HG03432 (cell line): ENCODE measurements around the gene NT5C1B.

ENCODE experiments used
- ATAC-seq: cut with Tn5 transposase; IDR thresholded peaks from one replicate; pipeline ENCODE4 v1.9.1; 2021; ENCODE audit warnings: mild to moderate bottlenecking, moderate library complexity; ENCODE audit not compliant: unreplicated experiment

The NT5C1B gene

DNA sequence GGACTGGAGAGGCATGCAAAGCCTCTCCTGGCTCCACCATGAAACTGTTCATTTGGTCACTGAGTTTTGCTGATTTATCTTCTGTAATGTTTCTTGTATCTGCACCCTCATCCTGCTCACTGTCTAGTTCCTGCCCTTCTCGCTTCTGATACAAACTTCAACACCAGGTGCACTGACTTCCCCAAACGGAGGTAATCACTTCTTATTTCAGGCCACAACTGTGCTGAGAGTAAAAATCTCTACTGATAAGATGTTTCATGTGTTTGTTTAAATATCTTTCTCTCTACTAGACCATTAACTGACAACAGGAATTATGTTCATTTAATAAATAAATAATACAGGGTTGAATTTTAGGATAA is 10.9 kb upstream of the NT5C1B start:
- no peak for ATAC-seq

DNA sequence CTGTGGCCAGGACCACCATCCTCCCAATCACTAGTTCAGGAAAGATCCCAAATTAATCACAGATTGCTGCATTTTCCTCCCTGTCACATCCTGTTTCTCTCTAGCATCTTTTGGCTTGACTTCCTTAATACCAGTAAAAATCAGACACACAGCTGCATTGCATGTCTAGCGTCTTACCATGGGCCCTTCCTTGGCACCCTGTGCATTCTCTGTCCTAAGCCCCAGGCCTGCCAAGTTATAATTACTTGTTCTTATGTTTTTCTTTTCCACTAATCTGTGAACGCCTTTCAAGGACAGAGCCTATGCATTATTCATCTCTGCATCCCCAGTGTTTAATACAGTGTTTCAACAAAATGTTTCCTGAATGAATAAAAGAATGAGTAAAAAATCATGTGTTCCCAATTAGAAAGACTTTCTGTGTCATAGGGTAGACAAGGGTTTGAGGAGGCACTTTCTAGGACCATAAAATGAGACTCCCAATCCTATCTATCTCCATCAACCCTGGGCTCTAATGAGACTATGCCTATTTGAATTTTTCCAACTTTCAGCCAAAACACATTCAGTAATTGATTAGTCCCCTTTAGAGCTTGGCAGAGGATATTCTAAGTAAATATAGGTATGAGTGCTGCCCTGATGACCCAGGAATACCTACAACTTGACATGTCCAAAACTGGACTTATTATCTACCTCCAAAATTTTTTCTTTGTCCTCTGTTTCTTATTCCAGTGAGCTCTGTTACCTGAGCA is 10.3 kb upstream of the NT5C1B start:
- no peak for ATAC-seq

DNA sequence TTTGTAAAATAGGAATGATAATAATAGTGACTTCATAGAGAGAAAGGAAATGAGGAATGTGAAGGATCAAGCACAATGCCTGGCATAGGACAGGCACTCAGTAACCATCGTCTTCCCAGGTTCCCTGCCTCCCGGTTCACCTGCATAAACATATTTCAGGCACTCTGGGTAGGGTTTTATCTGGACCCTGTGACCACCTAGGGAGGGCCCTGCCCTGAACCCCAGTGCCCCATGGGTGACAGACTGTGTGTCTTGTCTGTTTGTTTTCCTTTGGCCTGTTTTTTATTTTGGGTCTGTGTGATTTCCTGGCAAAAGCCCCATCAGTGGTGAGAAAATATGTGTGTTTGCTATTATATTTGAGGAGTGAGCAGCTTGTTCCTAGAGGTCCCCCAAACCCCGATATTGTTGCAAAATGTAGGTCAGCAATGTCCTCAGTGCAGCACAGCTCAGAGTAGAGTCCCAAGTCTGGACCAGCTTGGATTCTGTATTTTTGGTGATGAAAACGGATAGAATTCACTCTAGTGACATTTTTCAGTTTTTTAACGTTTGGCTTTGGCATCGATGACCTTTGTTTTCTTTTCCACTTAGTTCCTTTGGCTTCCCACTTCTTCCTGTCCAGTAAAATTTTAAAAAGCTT is 9.6 kb upstream of the NT5C1B start:
- no peak for ATAC-seq

DNA sequence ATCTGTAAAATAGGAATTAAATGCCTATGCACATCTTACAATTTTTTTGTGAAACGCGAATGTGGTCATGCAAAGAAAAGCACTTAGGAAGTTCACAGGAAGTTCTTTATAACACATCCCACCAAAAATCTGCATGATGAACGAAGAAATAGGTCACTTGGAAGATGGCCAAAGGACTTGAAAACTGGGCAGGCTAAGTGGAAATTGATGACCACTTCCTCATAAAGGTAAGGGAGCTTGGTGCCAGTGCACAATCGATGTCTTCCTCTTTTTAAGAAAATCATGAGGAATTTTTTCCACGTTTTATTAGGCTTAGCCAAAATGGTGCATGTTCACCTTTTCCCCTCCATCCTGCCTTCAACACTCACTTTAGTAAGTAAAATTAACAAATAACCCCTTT is 8.2 kb upstream of the NT5C1B start:
- no peak for ATAC-seq

DNA sequence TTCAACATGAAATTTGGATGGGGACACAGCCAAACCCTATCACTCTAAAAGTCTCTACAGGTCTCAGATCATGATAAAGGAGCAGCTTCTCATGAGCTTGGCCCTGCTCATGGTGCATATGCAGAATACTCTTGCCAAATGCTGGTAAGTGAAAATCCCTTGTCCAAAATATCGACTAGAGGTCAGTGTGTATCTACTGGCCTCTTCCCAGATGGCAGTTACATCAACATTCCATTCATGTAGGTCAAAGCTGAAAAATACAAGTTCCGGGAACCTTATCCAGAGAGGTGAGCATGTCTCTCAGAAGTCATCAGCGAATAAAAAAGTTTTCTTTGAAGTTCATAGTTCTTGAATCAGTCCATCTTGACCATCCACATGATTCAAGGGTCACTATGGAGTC is 7.6 kb upstream of the NT5C1B start:
- no peak for ATAC-seq

DNA sequence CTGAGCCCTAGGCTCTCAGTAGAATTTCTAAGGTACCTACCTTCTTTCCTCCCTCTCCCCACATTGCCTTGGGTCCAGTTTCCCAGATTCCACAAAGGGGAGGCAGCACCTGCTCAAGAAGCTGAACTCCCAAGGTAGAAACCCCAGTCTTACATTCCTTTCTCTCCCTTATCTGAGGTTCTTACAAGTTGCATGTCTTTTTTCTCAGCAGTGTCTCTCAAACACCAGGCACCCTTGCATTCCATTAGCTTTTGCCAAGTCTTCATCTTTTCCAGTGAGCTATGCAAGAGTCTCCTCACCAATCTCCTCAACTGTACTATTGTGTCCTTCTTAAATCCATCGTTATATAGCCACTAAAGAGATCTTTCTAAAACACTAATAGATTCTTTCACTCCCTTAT is 4.1 kb upstream of the NT5C1B start:
- ATAC-seq, result no peak

DNA sequence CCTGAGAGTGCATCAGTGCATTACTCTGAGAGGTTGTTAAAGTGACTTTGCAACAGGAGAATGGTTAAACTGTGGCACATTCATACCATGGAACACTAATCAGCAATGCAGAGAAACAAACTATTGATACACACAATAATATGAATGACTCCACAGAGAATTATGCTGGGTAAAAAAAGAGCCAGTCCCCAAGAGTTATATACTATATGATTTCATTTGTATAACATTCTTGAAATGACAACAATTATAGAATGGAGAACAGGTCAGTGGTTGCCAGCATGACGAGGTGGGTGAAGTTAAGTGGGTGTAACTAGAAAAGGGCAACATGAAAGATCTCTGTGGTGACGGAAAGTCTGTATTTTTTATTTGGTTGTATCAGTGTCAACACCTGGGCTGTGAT is 3.0 kb upstream of the NT5C1B start:
- ATAC-seq, result no peak

DNA sequence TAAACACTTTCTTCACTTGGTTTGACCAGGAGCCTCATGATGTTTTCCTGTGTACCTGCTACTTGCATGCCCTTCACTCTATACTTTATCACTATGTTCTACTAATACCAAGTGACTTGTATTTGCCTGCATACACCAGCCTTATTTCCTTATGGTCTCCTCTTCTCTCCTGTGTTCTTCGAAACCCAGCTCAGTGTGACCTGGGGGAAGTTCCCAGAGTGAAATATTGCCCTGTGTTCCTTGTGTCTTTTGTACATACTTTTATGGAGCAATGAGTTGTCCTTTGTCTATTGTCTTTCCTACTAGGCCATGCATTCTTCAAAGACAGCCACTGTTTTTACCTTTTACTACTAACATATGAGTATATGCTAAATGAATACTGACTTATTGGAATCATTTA is 567 bp downstream of the NT5C1B start:
- no peak for ATAC-seq

DNA sequence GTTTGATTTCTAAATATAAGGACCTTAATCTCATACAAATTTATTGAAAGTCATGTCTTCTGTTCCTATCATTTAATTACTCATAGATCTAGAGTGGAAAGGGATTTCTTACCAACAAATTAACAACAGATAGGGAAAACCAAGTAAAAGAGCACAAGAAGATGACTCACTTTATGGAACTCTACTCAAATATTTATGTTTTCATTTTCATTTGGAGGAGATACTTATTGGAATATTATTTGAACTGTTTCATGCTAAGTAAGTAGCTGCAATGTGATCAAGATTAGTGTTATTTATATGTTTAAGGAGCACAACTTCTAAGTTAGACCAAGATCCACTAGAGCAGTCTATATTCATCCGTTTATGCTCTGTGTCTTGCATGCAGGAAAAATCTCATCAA is 1.3 kb downstream of the NT5C1B start:
- ATAC-seq, result no peak

DNA sequence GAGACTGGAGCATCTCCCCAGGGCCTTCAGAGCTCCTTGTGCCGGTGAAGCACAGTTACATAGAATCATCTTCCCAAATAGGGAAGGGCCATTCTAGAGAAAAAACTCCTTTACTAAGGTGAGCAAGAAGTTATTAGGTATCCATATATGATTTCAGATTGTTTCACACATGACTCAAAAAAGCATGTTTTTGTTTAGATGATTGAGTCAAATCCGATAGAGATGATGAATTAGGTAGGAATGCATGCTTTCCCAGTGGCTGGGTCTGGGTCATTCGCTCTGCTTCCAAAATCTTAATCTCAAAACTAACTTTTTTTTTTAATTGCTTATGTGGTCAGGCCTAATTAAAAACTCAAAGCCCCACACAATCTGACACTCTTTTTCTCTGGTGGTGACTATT is 3.8 kb downstream of the NT5C1B start:
- ATAC-seq, result no peak

DNA sequence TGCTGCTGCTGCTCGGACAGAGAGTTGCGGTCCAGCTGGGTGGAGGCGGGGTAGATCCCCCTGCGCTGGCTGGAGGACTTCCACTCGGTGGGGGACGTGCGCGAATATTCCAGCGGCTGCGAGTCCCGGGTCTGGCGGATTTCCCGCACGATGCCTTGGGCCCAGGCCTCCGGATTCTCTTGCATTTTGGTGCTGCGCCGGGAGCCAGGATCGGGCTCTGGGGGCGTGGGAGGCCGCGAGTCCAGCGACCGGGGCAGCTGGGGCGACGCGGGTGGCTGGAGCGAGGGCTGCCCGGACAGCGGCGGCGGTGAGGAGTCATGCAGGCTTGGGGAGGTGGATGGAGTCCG is 4.8 kb downstream of the NT5C1B start:
- no peak for ATAC-seq

DNA sequence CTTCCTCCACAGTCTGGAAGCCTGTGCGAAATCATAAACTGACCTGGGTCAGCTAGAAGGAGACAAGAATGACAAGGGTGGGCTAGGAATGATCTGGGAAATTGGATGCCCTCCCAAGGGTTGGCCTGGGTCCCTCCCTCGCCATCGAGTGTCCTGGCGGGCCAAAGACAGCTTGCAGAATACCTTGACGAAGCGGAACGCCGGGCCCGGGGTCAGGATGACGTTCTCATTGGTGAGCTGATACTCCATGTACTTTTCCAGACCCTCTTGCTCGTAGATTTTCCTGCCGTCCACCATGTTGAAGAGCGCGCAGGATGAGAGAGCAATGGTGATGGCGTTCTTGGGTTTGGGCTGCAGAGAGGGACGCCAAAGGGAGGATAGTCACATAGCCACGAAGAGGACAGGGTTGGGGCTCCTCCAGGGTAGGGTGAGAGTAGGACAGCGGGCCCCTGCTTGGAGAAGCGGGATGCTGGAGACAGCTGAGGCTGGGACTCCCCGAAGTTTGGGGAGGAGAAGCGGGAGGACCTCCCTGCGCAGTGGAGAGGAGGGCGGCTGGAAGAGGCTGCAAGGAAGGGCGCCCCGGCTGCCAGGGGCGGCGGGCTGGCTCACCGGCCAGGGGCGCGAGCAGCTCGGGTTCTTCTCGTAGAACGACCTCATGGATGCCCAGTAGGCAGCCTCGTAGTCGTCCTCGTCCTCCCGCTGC is 5.3 kb downstream of the NT5C1B start:
- no peak for ATAC-seq

DNA sequence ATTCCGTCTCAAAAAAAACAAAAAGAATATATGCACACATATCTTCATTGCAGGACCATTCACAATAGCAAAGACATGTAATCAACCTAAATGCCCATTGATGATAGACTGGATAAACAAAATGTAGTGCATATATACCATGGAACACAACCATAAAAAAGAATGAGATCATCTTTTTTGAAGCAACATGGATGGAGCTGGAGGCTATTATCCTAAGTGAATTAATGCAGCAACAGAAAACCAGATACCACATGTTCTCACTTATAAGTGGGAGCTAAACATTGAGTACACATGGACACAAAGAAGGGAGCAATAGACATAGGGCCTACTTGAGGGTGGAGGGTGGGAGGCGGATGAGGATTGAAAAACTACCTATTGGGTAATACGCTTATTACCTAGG is 8.8 kb downstream of the NT5C1B start:
- ATAC-seq, result no peak

DNA sequence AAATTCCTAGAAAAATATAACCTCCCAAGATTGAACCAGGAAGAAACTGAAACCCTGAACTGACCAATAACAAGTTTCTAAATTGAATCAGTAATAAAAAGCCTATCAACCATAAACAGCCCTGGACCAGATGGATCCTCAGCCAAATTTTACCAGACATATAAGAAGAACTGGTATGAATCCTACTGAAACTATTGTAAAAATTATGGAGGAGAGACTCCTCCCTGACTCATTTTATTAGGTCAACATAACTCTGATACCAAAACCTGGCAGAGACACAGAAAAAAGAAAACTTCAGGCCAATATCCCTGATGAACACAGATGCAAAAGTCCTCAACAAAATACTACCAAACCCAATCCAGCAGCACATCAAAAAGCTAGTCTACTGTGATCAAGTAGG is 11.3 kb downstream of the NT5C1B start:
- ATAC-seq, result no peak

DNA sequence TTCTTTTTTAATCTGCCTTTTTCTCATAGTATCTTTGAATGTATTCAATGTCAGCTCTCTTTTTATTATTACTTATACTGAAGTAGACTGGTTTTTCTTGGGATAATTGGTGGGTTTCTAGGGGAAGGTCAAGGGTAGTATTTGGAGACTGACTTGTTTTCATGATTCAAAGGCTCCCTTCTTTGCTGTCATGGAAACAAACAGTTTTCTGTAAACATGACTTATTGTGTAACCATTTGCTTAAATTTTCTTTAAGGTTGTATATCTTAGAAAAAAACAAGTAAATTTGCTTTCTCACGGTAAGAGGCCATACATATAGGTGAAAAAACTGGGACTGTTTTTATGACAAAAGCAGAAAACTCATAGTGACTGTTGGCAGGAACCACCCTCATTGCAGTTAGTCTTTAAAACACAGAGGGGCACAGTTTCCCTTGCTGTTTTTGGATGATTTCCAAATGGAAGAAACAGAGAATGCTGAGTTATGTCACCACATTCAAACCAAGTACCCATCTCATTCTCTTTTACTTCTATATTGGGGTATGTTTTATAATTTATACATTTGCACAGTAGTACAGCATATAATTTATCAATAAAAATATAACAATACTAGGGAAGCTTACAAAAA is 23.1 kb downstream of the NT5C1B start:
- no peak for ATAC-seq

DNA sequence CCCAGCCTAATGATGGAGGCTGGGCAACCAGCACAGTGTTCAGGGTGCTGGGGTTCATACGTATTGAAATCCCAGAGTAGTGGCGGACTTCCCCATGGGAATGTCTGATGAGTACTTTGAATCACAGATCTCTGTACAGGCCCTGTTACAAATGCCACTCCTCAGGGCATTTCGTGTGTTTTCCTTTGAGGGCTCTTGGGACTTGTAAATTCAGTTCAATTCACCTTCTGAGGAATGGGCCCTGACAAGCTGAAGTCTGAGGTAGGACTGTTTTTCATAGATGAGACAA is 28.6 kb downstream of the NT5C1B start:
- ATAC-seq, result no peak

DNA sequence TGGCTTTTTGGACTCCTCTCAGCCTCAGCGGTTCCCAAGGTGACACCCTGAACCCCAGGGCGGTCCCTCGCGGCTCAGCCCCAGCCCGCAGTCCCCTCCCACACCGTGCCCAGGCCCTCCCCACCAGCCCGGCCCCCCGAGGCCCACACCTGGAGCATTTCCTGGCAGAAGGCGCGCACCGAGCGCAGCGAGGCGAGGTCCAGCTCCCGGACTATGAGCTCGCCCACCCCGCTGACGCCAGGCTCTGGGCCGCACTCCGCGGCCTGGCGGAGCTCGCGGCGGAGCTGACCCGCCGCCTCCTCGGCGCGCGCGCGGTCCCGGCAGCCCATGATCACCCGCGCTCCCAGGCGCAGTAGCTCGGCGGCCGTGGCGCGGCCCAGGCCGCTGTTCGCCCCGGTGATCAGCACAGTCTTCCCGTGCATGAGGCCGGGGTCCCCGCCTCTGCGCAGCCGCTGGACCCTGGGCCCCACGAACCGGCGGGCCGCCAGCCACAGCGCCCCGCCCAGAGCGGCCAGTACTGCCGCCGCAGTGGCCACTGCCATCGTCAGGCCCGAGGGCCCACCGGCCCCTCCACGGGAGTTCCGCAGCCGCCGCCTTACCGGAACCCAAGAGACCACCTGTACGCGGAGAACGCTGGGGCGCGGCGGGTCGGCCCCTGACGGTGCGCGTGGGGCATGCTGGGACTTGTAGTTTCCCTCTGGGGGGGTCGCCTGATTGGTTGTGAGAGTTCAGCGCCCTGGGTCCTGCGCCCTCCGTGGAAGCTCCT is 29.2 kb downstream of the NT5C1B start, which contains the start of gene RDH14:
TSS of gene RDH14 (minus strand) at position 623 of the 766 bp plus-strand sequence. CDS start at position 542, 81 bp downstream.
- peak; percentile 96 for ATAC-seq

DNA sequence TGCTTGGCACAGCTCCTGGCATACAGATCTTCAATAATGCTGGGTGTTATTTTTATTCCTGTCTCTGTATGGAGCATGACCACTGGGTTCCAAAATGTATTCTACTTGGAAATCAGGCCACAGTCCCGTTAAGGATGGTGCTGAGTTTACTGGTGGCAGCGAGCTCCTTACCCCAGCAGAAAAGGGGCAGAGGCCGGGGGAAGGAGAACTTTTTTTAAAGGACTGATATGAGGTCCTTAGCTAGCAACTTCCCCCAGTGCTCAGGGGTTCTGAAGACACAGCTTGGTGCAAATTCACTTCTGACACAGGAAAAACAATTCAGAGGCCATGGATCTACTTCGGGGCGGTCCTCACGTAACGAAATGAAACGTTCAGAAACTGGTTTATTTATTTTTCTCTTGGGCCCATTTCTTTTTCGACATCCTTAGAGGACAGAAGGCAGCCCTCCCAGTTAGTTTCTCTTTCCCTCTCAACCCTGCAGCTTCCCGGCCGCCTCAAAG is 29.8 kb downstream of the NT5C1B start:
- no peak for ATAC-seq

DNA sequence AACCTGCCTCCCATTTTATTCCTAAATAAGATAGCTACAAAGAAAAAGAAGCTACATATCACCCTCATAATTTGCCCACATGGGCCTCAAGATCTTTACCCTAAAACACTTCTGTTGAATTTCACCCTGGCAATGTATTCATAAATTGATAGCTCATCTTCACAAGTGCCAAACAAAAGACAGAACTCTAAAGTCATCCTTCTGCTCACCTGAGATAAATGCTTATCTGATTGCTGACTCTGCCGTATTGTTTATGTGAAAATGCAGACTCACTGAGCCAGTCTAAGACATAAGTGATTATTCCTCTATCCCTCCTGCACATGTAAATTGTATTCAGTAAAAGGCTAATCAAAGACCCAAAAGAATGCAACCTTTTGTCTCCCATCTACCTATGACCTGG is 30.9 kb downstream of the NT5C1B start:
- ATAC-seq, result no peak

DNA sequence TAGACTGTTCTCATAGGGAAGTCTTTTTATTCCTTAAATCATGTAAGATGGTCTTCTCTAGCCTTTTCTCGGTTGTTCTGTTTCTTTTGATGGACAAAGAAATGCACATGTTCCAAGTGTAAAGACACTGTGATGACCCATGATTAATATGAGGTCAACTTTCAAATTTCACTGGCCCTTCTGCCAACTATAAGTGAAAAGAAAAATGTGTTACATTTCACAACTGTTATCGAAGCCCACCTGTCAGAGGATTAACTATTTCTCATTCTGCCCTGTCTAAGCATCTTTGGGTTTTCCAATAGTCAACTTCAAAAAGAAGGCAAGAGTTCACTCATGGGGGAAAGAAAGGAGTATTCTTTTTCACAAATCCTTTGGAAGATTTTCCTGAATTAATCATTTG is 32.2 kb downstream of the NT5C1B start:
- no peak for ATAC-seq
